Measurements from ENCODE around the gene GALNTL6. TPM values are rescaled to one million over a fixed set of nuclear protein-coding genes. Genes with fewer than 3 reads are reported as not detected.

Gene GALNTL6
- 0.08 to 0.17 TPM (median 0.10 TPM) in 4 of 5 replicates, not detected in the other for total RNA-seq (2022; extraction: Qiagen RNA extraction)

GRCh38 chr4:171812665-171813525 lies at the start of gene GALNTL6:
GALNTL6 (plus strand) TSS chr4:171813404.

